HCT116 (cell line): ENCODE results near the gene PITHD1. TPM values are rescaled to one million over a fixed set of nuclear protein-coding genes. Genes with fewer than 3 reads are reported as not detected.

ENCODE experiments used
- EZH2 ChIP-seq: fragments of 200-600 bp; sonication (generic); IDR thresholded peaks from 2 replicates; pipeline ENCODE4 v1.6.1; 2017; ENCODE audit warnings: antibody characterized with exemption, mixed run types
- JUND ChIP-seq: IDR thresholded peaks from 2 replicates; pipeline ENCODE4 v1.6.1; 2012
- POLR2AphosphoS5 ChIP-seq: IDR thresholded peaks from 2 replicates; pipeline ENCODE4 v1.6.1; 2011; ENCODE audit warnings: mild to moderate bottlenecking, low read depth, low read length, moderate library complexity
- RAD21 ChIP-seq: IDR thresholded peaks from 2 replicates; pipeline ENCODE4 v1.6.1; 2012; ENCODE audit warnings: low read depth, mild to moderate bottlenecking
- SP1 ChIP-seq: IDR thresholded peaks from 2 replicates; pipeline ENCODE4 v1.6.1; 2012; ENCODE audit warnings: low read depth
- YY1 ChIP-seq: IDR thresholded peaks from 2 replicates; pipeline ENCODE4 v1.6.1; 2011; ENCODE audit warnings: low read length, low read depth, moderate library complexity, mild to moderate bottlenecking; ENCODE audit not compliant: insufficient replicate concordance; ENCODE audit errors: extremely low read depth
- ZFX ChIP-seq: fragments of 450-650 bp; IDR thresholded peaks from 2 replicates; pipeline ENCODE4 v1.6.1; 2017
- ZNF274 ChIP-seq: fragments of 200-500 bp; sonication (Bioruptor generic); IDR thresholded peaks from 2 replicates; pipeline ENCODE4 v1.6.1; 2014; ENCODE audit warnings: mild to moderate bottlenecking, low read depth, low read length, inconsistent platforms
- total RNA-seq: library from RNA; stranded (reverse); gene quantifications from one replicate; pipeline ENCODE4 v1.2.1, GENCODE V29; 2021; ENCODE audit not compliant: unreplicated experiment
- TF ChIP-seq, protein P1 (sequence below): IDR thresholded peaks from 2 replicates; pipeline ENCODE4 v1.6.1; 2012
- TF ChIP-seq, protein P2 (sequence below): IDR thresholded peaks from 2 replicates; pipeline ENCODE4 v1.6.1; 2012; ENCODE audit warnings: low read depth

Gene PITHD1
- total RNA-seq, 1 experiment from 2014 or later = 57.2 TPM

DNA sequence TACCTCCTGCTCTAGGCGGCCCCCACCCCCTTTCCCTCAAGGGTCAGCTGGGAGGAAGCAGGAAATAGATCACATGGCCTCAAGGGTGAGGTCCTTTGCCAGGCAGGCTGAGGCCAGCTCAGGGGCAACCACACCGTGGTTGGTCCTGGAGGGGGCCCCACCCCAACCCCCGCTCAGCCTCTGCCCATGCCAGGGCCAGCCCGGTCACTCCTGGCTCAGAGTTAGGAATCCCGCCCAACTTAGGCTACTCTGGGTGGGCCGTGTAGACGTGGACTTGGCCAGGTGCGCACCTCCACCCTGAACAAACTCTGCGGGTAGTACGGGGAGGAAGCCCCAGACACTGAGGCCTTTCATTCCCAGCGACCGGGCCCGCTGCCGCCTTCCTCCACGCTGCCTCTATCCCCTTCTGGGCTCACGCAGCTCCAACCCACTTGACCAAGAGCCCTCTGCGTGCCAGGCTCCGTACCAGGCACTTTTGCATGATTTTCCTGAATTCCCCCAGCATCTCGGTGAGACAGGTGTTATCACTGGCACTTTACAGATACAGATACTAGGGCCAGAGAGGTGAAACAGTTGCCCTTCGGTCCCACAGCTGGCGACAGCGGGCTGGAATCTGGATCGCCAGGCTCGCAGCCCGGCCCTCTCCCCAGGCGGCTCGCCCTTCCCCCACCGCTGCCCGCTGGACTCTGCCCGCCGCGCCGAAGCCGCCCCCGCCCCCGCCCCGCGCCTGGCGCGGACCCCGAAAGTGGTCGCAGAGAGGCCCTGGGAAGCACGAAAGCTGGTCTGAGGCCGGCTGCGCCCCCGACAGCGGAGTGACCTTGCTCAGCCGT is 21.6 kb downstream of the PITHD1 start (continued):
- TF ChIP-seq ZFX (peak; percentile 64; the same call in 1 of the 2 replicates), RAD21 (no peak), POLR2AphosphoS5 (peak; percentile 96), JUND (no peak), ZNF274 (no peak), SP1 (no peak), EZH2 (no peak), YY1 (peak; percentile 81)
- TF ChIP-seq, protein P1, sequence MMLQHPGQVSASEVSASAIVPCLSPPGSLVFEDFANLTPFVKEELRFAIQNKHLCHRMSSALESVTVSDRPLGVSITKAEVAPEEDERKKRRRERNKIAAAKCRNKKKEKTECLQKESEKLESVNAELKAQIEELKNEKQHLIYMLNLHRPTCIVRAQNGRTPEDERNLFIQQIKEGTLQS = no peak
- TF ChIP-seq, protein P2, sequence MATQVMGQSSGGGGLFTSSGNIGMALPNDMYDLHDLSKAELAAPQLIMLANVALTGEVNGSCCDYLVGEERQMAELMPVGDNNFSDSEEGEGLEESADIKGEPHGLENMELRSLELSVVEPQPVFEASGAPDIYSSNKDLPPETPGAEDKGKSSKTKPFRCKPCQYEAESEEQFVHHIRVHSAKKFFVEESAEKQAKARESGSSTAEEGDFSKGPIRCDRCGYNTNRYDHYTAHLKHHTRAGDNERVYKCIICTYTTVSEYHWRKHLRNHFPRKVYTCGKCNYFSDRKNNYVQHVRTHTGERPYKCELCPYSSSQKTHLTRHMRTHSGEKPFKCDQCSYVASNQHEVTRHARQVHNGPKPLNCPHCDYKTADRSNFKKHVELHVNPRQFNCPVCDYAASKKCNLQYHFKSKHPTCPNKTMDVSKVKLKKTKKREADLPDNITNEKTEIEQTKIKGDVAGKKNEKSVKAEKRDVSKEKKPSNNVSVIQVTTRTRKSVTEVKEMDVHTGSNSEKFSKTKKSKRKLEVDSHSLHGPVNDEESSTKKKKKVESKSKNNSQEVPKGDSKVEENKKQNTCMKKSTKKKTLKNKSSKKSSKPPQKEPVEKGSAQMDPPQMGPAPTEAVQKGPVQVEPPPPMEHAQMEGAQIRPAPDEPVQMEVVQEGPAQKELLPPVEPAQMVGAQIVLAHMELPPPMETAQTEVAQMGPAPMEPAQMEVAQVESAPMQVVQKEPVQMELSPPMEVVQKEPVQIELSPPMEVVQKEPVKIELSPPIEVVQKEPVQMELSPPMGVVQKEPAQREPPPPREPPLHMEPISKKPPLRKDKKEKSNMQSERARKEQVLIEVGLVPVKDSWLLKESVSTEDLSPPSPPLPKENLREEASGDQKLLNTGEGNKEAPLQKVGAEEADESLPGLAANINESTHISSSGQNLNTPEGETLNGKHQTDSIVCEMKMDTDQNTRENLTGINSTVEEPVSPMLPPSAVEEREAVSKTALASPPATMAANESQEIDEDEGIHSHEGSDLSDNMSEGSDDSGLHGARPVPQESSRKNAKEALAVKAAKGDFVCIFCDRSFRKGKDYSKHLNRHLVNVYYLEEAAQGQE = no peak
- TF ChIP-seq, all 23 proteins: peak for 5
